Neural cell (in vitro differentiated cells): ENCODE data around the gene ANKMY1.

ENCODE experiments used
- CTCF ChIP-seq: fragments of 450-650 bp; IDR thresholded peaks from 2 replicates; pipeline ENCODE4 v1.5.1; 2014; ENCODE audit warnings: antibody characterized with exemption, mild to moderate bottlenecking, moderate library complexity; ENCODE audit not compliant: poor library complexity, severe bottlenecking
- EZH2 ChIP-seq: fragments of 200-600, 300-800 bp; shearing (Covaris generic), sonication (generic); IDR thresholded peaks from 2 replicates; pipeline ENCODE4 v1.6.1; 2014; ENCODE audit warnings: antibody characterized with exemption, low read length, borderline replicate concordance, mild to moderate bottlenecking; ENCODE audit not compliant: insufficient read depth, poor library complexity, severe bottlenecking
- RAD21 ChIP-seq: fragments of 450-650 bp; conservative IDR thresholded peaks from 2 replicates; pipeline ENCODE4 v1.6.1; 2014; ENCODE audit warnings: antibody characterized with exemption, mild to moderate bottlenecking, moderate library complexity

GRCh38 chr2:240460253-240460711 is 97.5 kb downstream of the ANKMY1 start:
- TF ChIP-seq CTCF (no peak), RAD21 (no peak), EZH2 (no peak)
